ENCODE results near the gene GRM4.

GRM4 gene

DNA sequence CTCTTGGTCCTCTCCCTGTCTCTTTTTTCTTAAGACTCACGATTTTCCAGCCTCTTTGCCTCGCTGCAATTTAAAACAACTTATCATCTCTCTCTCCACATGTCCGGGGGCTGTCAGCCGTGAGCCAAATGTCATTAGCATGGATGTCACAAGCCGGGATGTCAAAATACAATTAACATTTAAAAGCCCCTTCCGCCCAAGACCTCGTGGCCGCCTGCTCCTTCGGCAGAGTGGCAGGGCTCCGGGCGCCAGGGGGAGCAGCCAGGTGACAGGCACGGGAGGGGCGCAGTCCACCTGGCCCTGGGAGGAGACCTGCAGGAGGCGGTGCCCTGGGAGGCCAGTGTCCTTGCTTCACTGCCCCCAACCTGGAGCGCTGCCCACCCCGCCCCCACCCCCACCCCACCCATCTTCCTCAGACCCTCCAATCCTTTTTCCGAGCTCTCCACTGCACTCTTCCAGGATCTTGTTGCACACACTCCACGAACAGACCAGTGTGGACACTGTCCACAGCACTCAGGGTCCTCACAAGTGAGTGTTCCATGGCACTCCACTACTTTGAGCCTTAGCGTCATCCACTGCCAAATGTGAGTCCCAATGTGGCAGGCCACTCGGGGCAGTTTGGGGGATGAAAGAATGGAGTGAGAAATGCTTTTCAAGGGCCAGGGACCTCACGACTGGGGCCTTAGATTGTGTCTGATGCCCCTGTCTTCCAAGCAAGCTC is 5.6 kb upstream of the GRM4 start:
- TF ChIP-seq, protein P1, sequence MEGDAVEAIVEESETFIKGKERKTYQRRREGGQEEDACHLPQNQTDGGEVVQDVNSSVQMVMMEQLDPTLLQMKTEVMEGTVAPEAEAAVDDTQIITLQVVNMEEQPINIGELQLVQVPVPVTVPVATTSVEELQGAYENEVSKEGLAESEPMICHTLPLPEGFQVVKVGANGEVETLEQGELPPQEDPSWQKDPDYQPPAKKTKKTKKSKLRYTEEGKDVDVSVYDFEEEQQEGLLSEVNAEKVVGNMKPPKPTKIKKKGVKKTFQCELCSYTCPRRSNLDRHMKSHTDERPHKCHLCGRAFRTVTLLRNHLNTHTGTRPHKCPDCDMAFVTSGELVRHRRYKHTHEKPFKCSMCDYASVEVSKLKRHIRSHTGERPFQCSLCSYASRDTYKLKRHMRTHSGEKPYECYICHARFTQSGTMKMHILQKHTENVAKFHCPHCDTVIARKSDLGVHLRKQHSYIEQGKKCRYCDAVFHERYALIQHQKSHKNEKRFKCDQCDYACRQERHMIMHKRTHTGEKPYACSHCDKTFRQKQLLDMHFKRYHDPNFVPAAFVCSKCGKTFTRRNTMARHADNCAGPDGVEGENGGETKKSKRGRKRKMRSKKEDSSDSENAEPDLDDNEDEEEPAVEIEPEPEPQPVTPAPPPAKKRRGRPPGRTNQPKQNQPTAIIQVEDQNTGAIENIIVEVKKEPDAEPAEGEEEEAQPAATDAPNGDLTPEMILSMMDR (IDR thresholded peaks at IDR 0.05; ENCODE audit: low read depth, low read length): no peak
- DNase-seq (ENCODE audit: low read depth in 2 of 2): no peak
- no peak overlapping the region for H3K4me3 ChIP-seq (replicated peaks in 1 of 2; ENCODE audit: low read depth in 2 of 2, low read length in 2 of 2)

DNA sequence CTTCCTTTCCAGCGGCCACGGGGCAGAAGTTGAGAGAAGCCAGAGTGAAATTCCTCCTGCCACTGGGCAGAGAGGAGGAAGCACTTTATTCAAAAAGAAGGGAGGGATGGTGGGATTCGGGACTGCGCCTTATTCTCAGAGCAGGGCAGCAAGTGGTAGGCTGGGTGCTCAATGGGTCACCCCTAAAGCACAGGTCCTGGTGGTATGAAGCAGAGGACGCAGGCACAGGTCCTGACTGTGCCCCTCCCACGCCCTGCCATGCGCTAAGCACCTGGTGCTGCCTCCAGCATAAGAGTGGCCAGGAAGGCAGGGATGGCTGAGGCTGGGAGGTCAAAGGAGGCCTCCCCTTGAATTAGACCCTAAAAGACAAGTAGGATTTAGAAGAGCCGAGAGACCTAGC is 4.9 kb upstream of the GRM4 start:
- TF ChIP-seq, protein P1 (IDR thresholded peaks at IDR 0.05; ENCODE audit: low read depth, low read length): no peak
- H3K4me3 ChIP-seq (replicated peaks in 1 of 2; ENCODE audit: low read depth in 2 of 2, low read length in 2 of 2): no peak overlapping the region
- DNase-seq (ENCODE audit: low read depth in 2 of 2): no peak

GRCh38 chr6:34149831-34150400 is 4.0 kb upstream of the GRM4 start:
- H3K4me3 ChIP-seq (replicated peaks in 1 of 2; ENCODE audit: low read depth in 2 of 2, low read length in 2 of 2): no peak overlapping the region
- TF ChIP-seq, protein P1 (IDR thresholded peaks at IDR 0.05; ENCODE audit: low read depth, low read length): no peak
- DNase-seq (ENCODE audit: low read depth in 2 of 2): no peak

DNA sequence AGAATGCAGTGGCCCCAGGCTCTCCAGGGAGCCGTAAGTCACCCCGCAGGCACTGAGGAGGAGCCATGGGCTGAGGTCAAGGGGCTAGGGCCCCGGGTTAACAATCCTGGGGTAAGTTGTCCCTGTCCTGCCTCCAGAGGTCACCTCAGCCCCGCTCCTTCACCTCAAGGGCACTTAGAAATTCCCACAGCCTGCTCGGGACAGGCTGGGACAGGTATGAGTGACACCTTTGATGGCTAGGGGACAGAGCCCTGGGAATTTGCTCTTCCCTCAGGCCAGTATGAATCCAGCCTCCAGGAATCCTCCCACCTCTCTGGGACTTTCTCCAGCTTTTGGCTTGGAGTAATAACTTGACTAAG is 3.5 kb upstream of the GRM4 start:
- no peak for DNase-seq (ENCODE audit: low read depth in 2 of 2)
- H3K4me3 ChIP-seq (replicated peaks in 1 of 2; ENCODE audit: low read depth in 2 of 2, low read length in 2 of 2): no peak overlapping the region
- TF ChIP-seq, protein P1 (IDR thresholded peaks at IDR 0.05; ENCODE audit: low read depth, low read length): no peak

DNA sequence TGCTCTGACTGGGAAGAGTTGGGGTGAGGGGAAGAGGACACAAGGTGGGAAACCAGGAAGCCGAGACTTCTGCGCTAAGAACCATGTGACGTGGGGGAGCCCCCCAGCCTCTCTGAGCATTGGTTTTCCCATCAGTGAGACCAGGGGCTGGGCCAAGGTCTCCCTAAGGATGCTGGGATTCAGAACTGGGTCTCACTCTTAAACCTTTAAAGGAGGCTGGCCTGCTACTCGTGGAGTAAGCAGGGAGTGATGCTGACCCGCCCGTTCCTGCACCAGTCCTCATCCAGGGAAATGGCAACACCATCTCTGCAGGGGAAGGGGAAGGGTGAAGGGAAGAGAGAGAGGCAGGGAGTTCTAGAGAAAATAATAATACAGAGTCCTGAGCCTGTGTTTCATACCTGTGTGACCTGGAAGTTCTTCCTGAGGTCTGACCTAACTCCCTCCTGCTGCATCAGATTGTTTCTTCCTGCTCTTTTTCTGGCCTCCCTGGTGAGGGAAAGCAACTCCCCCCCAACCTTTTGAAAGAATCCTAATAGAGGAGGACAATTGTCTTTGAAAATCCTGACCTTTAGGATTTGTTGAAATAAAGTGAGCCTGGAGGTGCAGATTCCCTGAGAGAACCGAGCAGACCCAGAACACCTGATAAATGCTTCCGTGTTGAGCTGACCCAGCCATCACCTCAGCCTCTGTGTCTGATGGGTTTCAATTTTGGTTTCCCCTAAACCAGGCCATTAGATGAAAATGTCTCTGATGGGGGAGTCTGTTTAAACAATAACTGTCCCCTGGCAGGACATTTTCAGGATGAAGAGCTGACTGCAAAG is 3.0 kb upstream of the GRM4 start:
- no peak overlapping the region for H3K4me3 ChIP-seq (replicated peaks in 1 of 2; ENCODE audit: low read depth in 2 of 2, low read length in 2 of 2)
- no peak for DNase-seq (ENCODE audit: low read depth in 2 of 2)
- TF ChIP-seq, protein P1 (IDR thresholded peaks at IDR 0.05; ENCODE audit: low read depth, low read length): no peak

DNA sequence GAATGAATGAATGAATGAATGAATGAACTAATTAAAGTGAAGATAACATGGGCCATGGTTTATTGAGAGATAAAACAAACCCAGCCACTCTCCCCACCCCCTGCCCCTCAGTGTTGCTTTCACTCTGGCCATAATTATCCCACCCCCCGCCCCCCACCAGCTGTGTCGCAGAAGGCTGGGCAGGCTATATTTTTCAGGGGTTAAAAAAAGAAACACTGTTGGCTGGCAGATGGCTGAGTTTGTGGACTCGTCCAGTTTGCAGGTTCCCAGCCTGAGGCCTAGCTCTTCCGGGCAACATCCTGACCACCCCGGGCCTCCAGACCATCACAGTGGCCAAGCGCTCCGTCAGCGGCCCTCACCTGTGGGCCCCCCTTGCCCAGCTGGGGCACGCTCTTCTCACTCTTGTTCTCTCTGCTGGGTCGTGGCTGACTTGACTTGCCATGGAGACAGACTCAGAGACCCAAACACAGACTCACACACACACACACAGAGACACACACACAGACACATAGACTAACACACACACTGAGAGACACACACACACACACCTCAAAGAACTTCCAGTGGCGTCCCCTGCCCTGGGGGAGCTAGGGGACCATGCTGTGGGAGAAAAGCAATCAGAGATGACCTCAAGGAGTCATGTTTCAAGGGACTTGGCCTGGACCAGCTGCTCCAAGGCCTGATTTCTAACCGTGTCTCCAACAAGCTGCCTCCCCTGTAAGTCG is 2.2 kb upstream of the GRM4 start:
- DNase-seq (ENCODE audit: low read depth in 2 of 2): no peak
- TF ChIP-seq, protein P1 (IDR thresholded peaks at IDR 0.05; ENCODE audit: low read depth, low read length): no peak

More for the DNA sequence above, 2.2 kb upstream of the GRM4 start:
- no peak overlapping the region for H3K4me3 ChIP-seq (replicated peaks in 1 of 2; ENCODE audit: low read depth in 2 of 2, low read length in 2 of 2)

Measured in cardiac fibroblast (primary cell).